HL-60 (cell line): ENCODE data around the gene FAM20A.

Experiments
- CTCF ChIP-seq: IDR thresholded peaks from one replicate; pipeline ENCODE4 v1.5.1; 2011; ENCODE audit warnings: low read length, control low read depth, inconsistent platforms; ENCODE audit not compliant: insufficient read depth
- POLR2AphosphoS5 ChIP-seq: IDR thresholded peaks from 2 replicates; pipeline ENCODE4 v1.6.1; 2012; ENCODE audit warnings: low read depth

- TF ChIP-seq CTCF (no peak), POLR2AphosphoS5 (no peak)
These were observed 560 bp upstream of the FAM20A start for GRCh38 chr17:68601565-68602288.
